Activated CD4-positive, alpha-beta T cell treated with anti-CD3 and anti-CD28 coated beads for 4 hours (primary cell): ENCODE data around the gene VSTM4.

ENCODE experiments used
- DNase-seq, 2 donors: peaks; one replicate each; pipeline ENCODE4 v3.0.0-alpha.2; 2020

The VSTM4 gene

DNA sequence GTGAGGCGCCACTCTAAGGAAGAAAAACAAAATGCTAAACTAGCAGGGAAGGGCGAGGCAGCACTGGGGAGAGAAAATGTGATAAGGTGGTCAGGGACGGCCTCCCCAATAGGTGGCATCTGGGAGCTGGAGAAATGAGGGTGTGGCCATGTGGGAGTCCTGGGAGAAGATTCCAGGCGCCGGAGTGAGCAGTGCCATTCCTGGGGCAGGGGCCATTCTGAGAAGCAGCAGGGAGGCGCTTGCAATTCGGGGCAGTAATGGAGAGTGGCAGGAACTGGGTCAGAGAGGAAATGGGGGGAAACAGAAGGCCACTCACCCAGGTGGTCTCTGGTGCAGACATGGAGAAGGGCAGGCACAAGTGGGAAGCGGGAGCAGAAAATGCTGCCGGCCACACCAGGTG, 113.9 kb downstream of the VSTM4 start:
- DNase-seq = no peak

DNA sequence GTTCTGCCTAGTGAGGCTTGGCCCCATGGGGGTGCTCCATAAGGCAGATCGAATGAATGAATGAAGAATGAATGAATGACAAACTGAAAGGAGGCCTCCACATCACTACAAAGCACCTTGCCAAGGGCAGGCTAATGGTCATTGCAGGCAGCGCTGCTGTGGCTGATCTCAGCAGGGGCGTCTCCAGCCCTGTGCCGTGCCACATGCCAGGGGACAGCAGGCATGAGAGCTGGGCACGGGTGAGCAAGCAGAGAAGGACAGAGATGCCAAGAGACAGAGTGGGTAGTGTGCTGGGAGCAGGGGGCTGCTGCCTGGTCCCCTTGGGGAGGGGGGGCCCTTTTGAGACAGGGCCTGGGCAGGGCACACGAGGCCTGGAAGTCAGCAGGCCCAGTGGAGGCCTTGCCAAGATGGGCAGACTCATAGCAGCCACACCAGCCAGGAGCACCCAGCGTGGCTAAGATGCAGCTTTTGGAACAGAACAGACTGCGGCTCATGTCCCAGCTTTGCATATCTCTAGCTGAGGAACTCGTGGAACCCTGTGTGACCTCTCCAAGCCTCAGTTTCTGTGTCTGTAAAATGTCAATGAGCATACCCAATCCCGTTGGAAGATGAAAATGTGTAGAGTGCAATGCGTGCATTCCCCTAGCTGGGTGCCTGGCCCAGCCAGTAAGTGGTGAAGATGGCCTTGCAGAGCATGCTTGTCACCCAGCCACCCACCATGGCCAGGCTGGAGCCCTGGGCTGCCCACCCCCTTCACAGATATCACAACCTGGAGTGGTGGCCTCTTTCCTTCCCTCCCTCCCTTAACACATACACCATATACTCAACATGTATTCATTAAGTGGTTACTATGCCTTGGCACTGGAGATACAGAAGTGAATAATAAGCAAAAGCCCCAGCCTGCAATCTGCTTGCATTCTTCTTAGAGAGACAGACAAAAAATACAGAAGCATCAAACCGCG, 114.6 kb downstream of the VSTM4 start:
- no peak for DNase-seq

DNA sequence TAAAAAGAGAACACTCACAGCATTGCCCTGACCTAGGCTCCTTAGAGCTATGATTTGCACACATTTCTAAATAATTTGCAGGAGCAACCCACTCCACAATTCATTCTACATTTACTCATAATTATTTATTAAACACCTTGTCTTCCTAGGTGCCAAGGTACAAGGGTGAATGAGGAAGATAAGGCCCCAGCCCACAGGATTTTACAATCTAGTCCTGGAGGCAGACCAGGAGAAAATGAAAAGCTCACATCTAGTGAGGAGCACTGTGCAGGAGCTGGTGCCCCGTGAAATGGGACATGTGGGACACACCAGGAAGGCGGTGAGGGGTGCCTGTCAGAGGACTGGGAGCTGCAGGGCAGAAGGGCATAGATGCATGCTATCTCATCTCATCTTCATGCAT, 116.0 kb downstream of the VSTM4 start:
- DNase-seq = no peak

DNA sequence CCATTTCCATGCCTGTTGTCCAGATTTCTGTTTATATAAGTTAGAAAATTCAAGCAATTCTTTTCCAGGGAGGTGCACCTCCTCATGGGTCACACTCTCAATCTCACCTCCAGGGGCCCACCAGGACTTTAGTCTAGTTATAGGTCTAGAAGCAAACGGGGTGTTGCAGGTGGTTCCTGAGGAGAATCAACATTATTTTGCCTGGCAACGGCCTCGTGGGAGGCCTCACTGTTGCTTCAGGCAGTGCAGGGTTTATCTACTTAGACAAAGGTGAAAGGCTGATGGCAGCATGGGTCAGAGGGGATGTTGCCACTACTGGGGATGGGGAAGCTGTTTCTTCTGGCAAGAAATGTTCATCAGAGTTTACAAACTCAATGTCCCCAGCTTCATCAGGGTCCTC, 119.0 kb downstream of the VSTM4 start:
- no peak for DNase-seq

DNA sequence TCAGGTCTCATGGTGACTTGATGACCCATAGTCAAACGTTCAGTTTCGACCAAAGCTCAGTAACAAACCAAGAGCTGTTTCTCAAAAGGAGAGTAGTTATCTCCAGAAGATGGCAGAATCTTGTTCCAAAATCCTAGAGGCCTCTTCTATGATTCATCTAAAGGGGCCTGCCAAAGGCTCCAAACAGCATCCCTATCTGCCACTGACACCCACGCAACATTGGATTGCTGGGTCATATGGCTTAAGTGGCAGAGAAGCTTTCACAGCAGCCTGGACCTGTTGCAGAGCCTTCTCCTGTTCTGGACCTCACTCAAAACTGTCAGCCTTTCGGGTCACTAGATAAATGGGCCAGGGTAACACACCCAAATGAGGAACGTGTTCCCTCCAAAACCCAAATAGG, 121.7 kb downstream of the VSTM4 start:
- DNase-seq = no peak

DNA sequence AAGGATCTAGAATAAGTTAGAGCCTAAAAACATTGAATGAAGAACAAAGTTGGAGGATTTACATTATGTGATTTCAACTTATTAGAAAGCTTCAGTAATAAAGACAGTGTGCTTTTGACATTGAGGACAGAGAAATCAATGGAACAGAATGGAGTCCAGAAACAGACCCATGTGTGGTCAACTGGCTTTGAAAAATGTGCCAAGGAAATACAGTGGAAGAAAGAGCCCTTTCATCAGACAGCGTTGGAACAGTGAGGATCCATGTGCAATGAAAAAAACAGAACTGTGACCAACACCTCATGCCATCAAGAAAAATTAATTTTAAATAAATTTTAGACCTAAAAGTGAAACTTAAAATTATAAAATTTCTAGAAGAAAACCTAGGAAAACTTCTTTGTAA, 125.1 kb downstream of the VSTM4 start:
- no peak for DNase-seq

DNA sequence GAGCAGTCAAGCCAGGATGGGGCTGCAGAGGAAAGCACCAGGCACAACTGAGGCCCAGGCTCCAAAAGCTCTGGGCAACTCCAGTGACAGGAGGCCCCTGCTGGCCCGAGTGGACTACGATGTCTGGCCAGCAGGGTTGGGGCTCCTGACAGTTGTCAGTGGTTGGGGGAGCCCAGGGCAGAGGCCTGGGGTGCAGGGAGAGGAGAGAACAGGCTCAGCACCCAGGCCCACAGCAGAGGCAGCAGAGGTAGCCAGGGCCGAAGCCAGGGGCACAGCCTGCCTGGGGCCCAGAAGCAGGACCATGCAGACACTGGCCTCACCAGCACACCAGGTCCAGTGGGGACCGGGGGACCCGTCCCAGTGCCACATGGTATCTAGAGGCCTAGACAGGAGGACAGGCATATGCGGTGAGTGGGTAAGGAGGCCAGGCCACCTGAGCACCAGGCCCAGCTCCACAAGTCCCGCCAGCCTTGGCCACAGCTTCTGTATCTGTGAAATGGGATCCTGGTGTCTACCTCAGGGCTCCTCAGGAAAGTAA, 129.6 kb downstream of the VSTM4 start:
- no peak for DNase-seq

DNA sequence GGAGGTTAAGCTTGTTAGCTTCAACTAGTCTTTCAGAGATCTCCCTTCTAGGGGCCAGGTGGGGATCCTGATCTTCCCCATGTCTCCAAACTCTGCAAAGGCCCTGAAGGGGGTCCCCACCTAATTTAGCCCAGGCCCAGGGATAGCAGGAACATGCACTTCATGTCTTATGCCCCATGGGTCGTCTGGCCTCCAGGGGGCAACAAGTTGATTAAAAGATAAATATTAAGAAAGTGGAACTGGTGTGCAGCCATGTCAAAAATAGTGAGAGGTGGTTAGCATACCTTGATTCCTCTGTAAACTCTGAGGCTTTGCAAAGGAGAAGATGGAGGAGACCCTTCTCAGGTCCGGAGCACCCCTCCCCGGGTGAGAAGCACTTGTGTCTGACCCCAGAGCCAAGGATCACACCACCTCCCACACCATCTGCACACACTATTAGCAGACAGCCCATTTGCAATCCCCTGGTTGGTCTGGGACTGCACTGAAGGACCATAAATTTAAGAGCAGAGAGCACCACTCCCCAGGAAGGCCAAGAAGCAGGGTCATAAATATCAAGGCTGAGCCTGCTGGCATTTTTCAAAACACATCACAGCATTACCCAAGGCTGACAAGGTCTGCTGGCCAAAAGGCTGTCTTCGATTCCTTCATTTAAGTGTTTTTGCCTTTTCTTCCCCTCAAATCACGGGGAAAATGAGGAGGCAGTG, 131.5 kb downstream of the VSTM4 start:
- DNase-seq = no peak

DNA sequence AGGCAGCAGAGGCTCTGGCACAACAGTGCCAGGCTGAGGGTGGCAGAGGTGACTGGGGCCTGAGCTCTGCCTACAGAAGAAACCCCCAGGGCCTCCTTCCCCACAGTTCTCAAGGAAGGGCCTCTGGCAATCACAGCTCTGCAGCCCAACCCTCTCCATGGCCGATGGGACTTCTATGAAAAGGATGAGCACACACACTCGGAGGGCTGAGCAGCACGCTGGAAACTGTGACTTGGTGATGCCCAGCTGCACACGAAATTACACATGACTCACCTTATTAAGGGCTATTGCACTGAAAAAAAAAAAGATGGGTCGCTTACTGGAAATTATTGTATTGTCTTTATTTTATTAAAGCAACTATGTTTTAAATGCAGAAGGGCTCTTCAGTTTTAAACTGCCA, 132.7 kb downstream of the VSTM4 start:
- no peak for DNase-seq

DNA sequence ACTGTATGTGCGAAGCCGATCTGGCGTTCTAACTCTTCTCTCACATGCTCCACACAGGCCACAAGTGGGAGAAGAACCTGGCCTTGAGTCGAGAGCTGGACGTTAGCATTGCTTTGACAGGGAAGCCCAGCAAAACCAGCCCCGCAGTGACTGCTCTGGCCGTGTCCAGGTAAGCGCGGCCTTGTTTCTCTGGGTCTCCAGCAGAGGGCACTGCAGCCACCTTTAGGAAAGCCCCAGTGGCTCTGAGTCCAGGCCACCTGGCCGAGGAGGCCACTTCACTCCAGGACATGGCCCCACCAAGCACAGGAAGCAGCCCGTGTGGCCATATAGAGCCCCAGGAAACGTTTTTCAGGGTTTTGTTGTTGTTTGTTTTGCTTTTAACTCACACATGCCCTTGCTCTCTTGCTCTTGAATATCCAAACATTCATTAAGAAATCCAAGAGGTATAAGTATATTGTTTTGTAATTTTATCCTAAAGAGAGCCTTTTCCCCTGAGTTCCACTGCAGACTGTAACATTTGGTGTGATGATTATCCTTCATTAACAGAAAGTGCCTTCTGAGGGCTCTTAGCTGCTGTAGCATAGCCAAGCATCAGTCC, 133.9 kb downstream of the VSTM4 start:
- DNase-seq = peak; percentile 15 to 18

DNA sequence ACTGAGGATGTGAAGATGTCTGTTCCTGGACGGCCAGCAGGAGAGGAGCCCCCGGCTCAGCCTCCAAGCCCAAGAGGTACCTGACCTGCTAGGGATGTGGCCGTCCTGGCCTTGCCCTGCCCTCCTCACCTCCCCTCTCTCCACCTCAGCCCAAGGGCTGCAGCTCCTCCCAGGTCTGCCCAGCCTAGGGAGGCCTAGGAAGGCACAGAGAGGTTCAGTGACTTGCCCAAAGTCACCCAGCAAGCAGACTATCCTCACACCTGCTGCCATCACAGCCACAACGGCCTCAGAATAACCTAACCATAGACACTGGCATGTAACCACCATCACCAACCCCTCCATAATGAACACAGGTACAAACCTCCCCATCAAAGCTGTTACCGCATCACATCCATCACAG, 137.0 kb downstream of the VSTM4 start:
- no peak for DNase-seq

DNA sequence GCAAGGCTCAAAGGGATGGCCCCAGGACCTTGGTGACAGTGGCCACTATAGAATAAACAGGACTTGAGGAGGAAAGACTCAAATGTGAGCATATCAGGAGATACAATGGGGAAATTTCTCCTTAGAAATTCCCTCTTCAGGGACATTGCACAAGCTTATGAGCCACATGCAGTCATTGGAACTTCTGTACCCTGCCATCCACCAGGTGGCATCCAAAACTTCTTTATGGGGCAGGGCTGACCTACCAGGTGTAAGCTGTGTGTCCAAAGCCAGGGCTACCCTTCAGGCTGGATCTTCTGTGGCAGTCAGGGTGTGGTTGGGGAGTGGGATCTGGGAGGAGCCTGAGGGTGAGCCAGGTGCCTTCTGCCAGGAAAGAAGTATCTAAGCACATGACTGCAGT, 139.1 kb downstream of the VSTM4 start:
- no peak for DNase-seq

DNA sequence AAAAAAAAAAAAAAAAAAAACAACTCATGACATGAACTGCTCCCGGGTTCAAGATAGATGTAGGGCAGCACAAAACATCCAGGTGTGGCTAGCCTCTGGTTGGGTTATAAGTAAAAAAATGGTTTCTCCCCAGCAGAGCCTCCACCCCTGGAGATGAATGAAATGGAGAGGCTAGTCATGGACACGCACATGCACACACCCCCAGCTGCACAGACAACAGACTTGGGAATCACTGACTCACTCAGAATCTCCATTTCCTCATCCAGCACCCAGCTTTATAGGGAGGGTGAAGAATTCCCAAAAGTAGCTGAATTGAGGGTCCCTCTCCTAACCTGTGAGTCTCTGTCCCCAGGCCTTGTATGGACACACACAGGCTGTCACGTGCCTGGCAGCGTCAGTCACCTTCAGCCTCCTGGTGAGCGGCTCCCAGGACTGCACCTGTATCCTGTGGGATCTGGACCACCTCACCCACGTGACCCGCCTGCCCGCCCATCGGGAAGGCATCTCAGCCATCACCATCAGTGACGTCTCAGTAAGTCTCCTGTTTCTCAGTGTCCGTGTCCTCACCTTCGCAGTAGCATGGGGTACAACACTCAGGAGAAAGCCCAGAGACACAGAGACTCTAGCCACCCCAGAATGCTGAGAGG, 140.7 kb downstream of the VSTM4 start:
- DNase-seq = no peak

DNA sequence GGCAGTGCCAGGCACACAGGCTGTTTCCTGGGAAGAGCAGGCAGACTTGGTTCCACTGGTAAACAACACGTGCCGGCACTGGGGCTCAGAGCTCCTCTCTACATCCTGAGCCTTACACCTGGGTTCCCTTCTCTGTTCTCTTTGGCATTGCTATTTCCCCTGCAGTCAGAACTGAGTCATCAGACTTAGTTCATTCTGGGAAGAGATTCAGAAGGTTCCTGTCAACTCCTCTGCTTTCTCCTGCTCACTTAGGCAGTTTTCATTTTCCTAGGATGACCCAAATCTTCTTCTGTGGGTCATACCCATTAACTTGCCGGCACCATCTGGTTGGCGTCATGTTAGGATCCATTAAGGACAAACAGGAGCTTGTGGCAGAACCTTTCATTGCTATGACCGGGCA, 142.3 kb downstream of the VSTM4 start:
- DNase-seq = no peak

DNA sequence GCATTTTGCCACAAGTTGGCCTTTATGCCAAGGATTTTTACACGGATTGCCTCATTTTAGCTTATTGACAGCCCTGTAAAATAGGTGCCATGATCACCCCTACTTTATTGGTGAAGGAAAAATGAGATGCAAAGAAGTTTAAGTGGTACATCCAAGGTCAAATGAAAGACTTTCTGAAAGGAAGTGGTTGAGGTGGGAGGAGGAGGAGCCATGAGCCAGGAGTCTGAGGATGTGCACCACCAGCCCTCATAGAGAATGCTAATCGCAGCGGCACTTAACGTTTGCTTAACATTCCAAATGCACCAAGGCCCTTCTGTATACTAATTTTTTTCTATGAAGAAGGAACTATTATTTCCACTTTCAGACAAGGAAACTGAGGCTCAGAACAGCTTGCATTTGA, 144.7 kb downstream of the VSTM4 start:
- no peak for DNase-seq

DNA sequence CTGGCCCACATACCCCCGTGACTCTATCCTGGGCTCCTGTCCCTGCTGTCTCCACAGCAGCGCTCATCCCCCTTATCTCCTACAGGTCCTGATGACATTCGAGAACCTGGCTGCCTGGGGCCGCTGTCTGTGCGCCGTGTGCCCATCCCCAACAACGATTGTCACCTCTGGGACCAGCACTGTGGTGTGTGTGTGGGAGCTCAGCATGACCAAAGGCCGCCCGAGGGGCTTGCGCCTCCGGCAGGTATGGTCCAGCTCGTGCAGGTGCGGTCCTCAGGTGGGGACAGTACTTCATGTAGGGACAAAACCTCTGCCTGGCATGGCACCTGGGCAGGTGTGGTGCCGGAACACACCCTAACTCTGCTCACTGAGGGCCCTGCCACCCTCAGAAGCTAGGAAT, 145.3 kb downstream of the VSTM4 start:
- DNase-seq = no peak

DNA sequence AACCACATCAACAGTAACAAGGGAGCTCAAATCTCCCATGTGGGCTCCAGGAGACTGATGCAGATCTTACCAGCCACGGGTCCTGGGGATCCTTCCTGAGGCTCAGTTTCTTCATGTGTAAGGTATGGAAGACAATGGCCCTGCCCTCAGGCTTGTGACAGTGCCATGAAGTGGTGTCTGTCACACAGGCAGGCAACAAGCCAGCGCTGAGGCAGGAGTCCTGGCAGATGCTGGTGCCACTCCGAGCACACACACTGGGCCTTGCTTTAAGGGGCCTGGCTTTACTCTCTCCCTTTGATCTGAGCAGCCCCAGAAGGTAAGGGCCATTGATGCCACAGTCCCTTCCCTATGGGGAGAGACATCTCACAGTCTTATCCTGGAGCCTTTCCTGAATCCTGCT, 147.3 kb downstream of the VSTM4 start:
- no peak for DNase-seq

DNA sequence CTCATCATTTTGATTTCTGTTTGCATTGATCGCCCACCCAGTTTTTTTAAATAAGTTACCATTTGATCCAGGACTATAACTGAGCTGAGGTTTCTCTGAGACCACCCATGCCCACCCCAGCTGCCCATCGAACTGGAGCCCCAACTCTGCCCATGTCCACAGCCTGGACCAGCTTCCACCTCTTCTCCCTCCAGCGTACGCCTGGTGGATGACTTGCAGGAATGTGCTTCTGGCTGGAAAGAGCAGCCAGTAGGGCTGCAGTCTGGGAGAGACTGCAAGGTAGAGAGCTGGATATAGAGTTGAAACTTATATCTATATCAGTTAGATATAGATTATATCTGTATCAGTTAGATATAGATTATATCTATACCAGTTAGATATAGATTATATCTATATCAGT, 149.9 kb downstream of the VSTM4 start:
- DNase-seq = no peak
